CD4-positive, alpha-beta T cell treated with Interleukin-15 for 4 hours (primary cell): ENCODE results near the gene CHAD.

Experiments used
- DNase-seq: peaks from one replicate; pipeline ENCODE4 v3.0.0-alpha.2; 2020; ENCODE audit warnings: low spot score

Gene CHAD

GRCh38 chr17:50458701-50459676 is 9.7 kb downstream of the CHAD start:
- no peak for DNase-seq

- no peak for DNase-seq
Measured at GRCh38 chr17:50458270-50458669, 10.4 kb downstream of the CHAD start.

GRCh38 chr17:50457621-50458020 is 11.1 kb downstream of the CHAD start:
- no peak for DNase-seq

- DNase-seq: no peak
Measured at GRCh38 chr17:50453901-50454300, 14.8 kb downstream of the CHAD start.

GRCh38 chr17:50452630-50453300 is 15.9 kb downstream of the CHAD start:
- DNase-seq: no peak

- DNase-seq: no peak
Measured at GRCh38 chr17:50451943-50452629, 16.6 kb downstream of the CHAD start.

- no peak for DNase-seq
Measured at GRCh38 chr17:50448643-50449042, 20.0 kb downstream of the CHAD start.

- DNase-seq: no peak
Measured at GRCh38 chr17:50447870-50448595, 20.6 kb downstream of the CHAD start.

GRCh38 chr17:50445730-50446325 is 22.9 kb downstream of the CHAD start:
- DNase-seq: no peak

GRCh38 chr17:50444841-50445715 is 23.6 kb downstream of the CHAD start:
- DNase-seq: no peak

- DNase-seq: no peak
Measured at GRCh38 chr17:50443505-50443974, 25.1 kb downstream of the CHAD start.

GRCh38 chr17:50440838-50441829 is 27.5 kb downstream of the CHAD start:
- DNase-seq: no peak

GRCh38 chr17:50440172-50440837 is 28.4 kb downstream of the CHAD start:
- no peak for DNase-seq

GRCh38 chr17:50439008-50439407 is 29.7 kb downstream of the CHAD start:
- no peak for DNase-seq

GRCh38 chr17:50437409-50437808 is 31.3 kb downstream of the CHAD start:
- no peak for DNase-seq

- no peak for DNase-seq
Measured at GRCh38 chr17:50432125-50432762, 36.4 kb downstream of the CHAD start.

- no peak for DNase-seq
Measured at GRCh38 chr17:50430821-50431618, 37.7 kb downstream of the CHAD start.
